GM18867 (cell line): ENCODE results near the gene TAX1BP1.

Source experiments
- ATAC-seq: cut with Tn5 transposase; IDR thresholded peaks from one replicate; pipeline ENCODE4 v1.9.1; 2021; ENCODE audit warnings: mild to moderate bottlenecking, moderate library complexity; ENCODE audit not compliant: unreplicated experiment

Gene TAX1BP1

DNA sequence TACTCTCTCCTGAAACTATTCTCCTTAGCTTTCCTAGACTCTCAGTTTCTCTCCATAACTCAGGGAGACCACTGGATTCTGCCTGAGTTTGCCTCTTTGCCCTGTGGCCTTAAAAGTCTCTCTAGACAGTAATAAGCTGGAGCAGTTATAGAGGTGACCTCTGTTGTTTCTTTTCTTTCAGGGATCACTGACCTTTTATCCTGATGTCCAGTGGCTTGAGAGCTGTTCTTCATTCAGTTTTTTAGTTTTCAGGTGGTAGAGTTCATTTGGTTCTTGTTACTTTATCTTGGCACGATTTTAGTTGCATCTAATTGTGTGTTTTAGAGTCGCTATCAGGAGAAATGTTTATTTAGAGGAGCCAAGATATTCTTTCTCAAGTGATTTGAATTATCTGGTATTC is 37.7 kb downstream of the TAX1BP1 start:
- no peak for ATAC-seq

- no peak for ATAC-seq
Observed at GRCh38 chr7:27779873-27780272, 39.9 kb downstream of the TAX1BP1 start.

GRCh38 chr7:27781188-27781587 is 41.2 kb downstream of the TAX1BP1 start:
- no peak for ATAC-seq

- no peak for ATAC-seq
Observed at GRCh38 chr7:27782849-27783248, 42.9 kb downstream of the TAX1BP1 start.

- no peak for ATAC-seq
Observed at GRCh38 chr7:27784399-27785053, 44.6 kb downstream of the TAX1BP1 start.

- no peak for ATAC-seq
Observed at GRCh38 chr7:27788437-27788836, 48.5 kb downstream of the TAX1BP1 start.

DNA sequence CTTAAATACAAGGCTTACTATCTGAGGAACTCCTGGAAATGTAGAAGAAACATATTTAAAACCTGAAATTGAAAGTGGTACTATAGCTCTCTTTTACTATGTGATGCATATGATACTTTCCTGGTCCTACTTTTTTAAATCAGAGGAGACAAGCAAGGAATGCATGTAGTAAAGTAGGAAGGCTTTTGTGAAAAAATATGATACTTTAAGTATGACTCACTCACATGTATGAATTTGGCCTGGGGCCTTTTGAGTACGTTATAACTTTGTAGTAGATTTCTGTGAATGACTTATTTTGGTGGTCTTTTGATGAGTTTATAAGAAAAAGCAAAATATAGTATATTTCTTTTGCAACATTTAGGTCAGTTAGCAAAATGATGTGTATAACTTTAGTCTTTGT is 53.8 kb downstream of the TAX1BP1 start:
- ATAC-seq: no peak

- no peak for ATAC-seq
Observed at GRCh38 chr7:27795977-27796376, 56.0 kb downstream of the TAX1BP1 start.

DNA sequence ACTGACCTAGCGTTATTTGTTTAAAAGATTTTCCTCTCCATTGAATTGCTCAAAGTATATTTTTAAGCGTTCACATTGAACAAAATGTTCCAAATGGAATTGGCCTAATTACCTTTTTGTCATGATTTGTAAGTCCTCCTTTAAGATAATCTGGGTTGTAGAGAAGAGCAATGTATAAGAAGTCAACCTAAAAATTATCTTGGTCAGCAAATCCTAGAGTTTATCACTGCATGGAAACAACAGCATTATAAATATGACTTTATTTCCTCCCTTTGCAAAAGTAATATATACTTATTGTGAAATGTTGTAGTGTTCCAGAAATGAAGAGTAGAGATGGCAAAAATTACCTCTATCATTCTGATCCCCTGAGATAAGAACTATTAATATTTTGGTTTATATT is 59.2 kb downstream of the TAX1BP1 start:
- no peak for ATAC-seq

DNA sequence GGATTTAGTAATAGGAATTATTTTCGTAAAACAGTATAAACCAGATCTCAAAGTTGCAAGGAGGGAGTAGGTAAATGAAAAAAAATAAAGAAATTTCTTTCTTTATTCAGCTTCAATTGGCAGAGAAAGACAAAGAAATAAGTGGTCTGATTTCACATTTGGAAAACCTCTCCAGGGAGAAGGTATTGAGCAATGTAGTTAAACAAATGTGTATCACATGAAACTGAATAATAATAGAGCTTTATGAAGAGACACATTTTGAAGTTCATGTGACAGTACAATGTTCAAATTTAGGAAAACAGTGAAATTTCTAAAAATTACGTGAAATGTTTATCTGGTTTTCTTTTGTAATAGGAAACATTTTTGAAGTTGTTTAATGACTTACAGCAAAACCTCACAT is 63.0 kb downstream of the TAX1BP1 start:
- ATAC-seq: no peak

DNA sequence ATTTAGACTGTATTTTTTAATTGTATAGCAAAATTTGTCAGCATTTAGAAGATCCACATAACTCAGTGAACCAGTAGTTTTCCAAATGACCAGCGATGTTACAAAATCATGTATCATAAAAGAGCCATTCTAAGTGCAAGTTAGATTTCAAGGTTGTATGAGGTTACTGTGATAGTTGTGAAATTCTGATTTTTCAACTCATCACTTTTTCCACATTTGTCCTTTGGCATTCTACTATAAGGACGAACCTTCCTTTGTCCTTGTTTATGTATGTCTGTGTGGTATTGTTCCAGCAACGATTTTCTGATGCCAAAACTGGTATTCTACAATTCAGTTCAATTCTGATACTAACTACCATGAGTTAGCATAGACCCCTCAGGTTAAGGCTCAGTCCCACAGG is 64.2 kb downstream of the TAX1BP1 start:
- no peak for ATAC-seq

- no peak for ATAC-seq
Observed at GRCh38 chr7:27808626-27809025, 68.7 kb downstream of the TAX1BP1 start.

DNA sequence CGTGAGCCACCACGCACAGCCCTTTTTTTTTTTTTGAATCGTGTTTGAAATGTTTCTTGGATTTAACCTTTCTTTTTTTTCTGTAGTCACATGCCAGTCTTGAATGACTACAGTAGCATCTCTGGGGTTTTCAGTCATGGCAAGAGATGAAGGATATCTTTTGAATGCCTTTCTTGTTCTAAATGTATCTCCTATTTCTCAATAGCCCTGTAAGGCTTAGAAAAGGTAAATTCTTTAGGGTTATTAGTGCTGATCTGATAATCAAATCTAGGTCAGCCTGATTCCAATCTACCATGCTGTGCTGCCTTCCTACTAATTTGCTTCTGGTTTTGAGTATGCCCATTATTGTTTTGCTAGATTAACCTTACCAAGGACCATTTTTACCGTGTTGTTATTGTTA is 70.2 kb downstream of the TAX1BP1 start:
- no peak for ATAC-seq

DNA sequence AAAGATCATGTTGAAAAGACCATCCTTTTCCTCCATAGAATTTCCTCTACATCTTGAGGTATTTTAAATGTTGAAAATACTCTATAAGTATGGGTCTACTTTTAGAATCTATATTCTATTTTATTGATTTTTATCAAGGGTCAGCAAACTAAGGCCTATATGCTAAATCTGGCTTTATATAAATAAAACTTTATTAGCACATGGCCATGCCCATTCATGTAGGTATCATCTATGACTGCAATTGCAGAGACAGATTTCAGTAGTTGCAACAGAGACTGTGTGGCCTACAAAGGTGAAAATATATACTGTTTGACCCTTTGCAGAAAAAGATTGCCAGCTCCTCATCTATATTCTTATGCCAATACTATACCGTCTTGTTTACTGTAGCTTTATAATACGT is 72.7 kb downstream of the TAX1BP1 start:
- ATAC-seq: no peak

- no peak for ATAC-seq
Observed at GRCh38 chr7:27822245-27822644, 82.3 kb downstream of the TAX1BP1 start.

DNA sequence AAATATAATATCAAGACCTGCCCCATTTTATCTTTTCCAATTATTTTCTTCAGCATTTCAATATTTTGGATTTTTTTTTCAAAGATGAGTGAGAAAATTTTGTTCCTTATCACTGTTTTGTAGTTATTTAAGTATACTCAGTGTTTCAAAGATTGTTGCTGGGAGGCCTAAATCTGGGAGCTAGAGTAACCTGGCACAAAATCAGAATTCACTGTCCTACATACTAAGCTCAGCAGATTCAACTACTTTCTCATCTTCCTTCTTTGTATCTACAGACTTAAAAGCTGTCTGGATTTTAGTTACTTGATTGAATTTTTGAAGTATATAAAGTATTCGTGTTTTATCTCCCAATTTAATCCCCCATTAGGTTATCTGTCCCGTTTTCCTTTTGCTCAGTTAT is 85.9 kb downstream of the TAX1BP1 start:
- ATAC-seq: no peak

GRCh38 chr7:27826357-27826756 is 86.4 kb downstream of the TAX1BP1 start:
- ATAC-seq: no peak

DNA sequence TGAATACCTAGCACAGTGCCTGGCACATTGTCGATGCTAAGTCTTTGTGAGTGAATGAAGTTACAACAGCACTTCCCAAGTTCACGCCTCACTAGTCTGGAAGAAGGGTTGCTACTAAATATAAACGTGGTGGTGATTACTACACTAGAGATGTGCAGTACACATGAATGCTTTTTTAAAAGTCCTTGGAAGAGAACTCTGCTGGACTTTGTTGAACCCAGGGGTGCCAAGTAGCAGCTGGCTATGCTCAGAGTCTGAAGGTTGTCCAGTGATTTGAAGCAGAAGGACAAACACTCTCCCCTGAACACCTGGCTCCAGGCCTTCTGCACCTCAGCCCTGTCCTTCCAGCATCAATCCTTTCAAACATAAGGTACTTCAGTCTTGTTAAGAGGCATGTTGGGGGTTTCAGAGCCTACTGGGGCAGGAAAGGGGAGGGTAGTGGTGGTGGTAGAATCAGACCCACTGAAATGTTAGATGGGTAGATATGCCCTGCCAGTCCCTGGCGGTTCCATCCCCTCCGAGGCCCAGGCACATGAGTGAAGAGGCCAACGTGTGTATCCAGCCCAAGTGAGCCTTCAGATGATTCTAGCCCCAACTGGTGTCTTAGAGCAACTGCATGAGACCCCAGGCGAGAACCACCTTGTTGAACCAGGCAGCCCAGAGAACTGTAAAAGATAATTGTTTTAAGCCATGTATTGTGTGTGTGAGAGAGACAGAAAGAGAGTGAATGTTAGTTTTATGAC is 94.4 kb downstream of the TAX1BP1 start:
- no peak for ATAC-seq

GRCh38 chr7:27835376-27835775 is 95.4 kb downstream of the TAX1BP1 start:
- no peak for ATAC-seq

GRCh38 chr7:27836536-27836935 is 96.6 kb downstream of the TAX1BP1 start:
- ATAC-seq: no peak

GRCh38 chr7:27839099-27839498 is 99.1 kb downstream of the TAX1BP1 start:
- no peak for ATAC-seq

DNA sequence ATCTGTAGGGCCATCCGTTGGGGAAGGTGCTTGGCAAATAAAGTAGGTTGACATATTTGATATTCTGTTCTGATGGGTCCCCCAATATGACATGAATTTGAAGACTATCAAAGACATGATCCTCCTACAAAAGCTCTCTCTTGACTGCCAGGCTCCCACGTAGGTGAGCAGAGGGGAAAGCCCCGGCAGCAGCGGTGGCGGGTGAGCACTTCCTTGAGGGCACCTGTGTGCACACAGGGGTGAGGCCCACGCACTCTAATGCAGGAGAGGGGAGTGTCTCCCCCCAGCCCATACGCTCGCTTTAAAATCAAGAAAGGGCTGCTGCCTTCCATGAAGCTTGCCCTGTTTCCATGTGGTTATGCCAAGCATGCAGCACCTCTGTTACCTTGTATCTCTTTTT is 100.4 kb downstream of the TAX1BP1 start:
- ATAC-seq: no peak
